GM23248 (cell line): ENCODE measurements around the gene IGSF21. TPM values are rescaled to one million over a fixed set of nuclear protein-coding genes. Genes with fewer than 3 reads are reported as not detected.

Experiments used
- DNase-seq: peaks from one replicate; pipeline ENCODE4 v3.0.0-alpha.2; 2015
- H2AFZ ChIP-seq: fragments of 200-600 bp; sonication (generic); 2 replicates; pipeline ENCODE4 v1.6.1; 2016; ENCODE audit warnings: antibody characterized with exemption
- H3F3A ChIP-seq: fragments of 200-600 bp; sonication (generic); 2 replicates; pipeline ENCODE4 v1.6.1; 2016; ENCODE audit warnings: mild to moderate bottlenecking, antibody characterized with exemption, mixed run types; ENCODE audit not compliant: insufficient read depth
- H3K27ac ChIP-seq: fragments of 200-600 bp; sonication (generic); 2 replicates; pipeline ENCODE4 v1.5.1; 2016; ENCODE audit warnings: mild to moderate bottlenecking
- H3K27me3 ChIP-seq: fragments of 200-600 bp; sonication (generic); replicated peaks from 2 replicates; pipeline ENCODE4 v1.6.1; 2016; ENCODE audit warnings: mild to moderate bottlenecking; ENCODE audit not compliant: insufficient read depth
- H3K36me3 ChIP-seq: fragments of 200-600 bp; sonication (generic); 2 replicates; pipeline ENCODE4 v1.6.1; 2016; ENCODE audit warnings: low read depth, mild to moderate bottlenecking
- H3K4me1 ChIP-seq: fragments of 200-600 bp; sonication (generic); 2 replicates; pipeline ENCODE4 v1.6.1; 2016; ENCODE audit warnings: mild to moderate bottlenecking; ENCODE audit not compliant: insufficient read depth
- H3K4me2 ChIP-seq: fragments of 200-600 bp; sonication (generic); one replicate; pipeline ENCODE4 v1.6.1; 2016; ENCODE audit warnings: mild to moderate bottlenecking; ENCODE audit not compliant: unreplicated experiment
- H3K4me3 ChIP-seq: fragments of 200-600 bp; sonication (generic); 2 replicates; pipeline ENCODE4 v1.5.1; 2016; ENCODE audit warnings: mild to moderate bottlenecking
- H3K79me2 ChIP-seq: fragments of 200-600 bp; sonication (generic); 2 replicates; pipeline ENCODE4 v1.6.1; 2016; ENCODE audit warnings: mild to moderate bottlenecking; ENCODE audit not compliant: insufficient read depth
- H3K9ac ChIP-seq: fragments of 200-600 bp; sonication (generic); 2 replicates; pipeline ENCODE4 v1.6.1; 2016; ENCODE audit warnings: mild to moderate bottlenecking
- H3K9me2 ChIP-seq: fragments of 200-600 bp; sonication (generic); 2 replicates; pipeline ENCODE4 v1.6.1; 2016; ENCODE audit warnings: mixed run types, mild to moderate bottlenecking, moderate library complexity; ENCODE audit not compliant: insufficient read depth
- H3K9me3 ChIP-seq: fragments of 200-600 bp; sonication (generic); one replicate; pipeline ENCODE4 v1.6.1; 2017; ENCODE audit warnings: low read depth
- H4K20me1 ChIP-seq: fragments of 200-600 bp; sonication (generic); 2 replicates; pipeline ENCODE4 v1.6.0; 2016; ENCODE audit not compliant: insufficient read depth
- EZH2 ChIP-seq: fragments of 200-600 bp; sonication (generic); IDR thresholded peaks from 2 replicates; pipeline ENCODE4 v1.6.1; 2018; ENCODE audit warnings: antibody characterized with exemption, mild to moderate bottlenecking; ENCODE audit not compliant: insufficient read depth, poor library complexity, severe bottlenecking
- EZH2phosphoT487 ChIP-seq: fragments of 200-600 bp; sonication (generic); IDR thresholded peaks from 2 replicates; pipeline ENCODE4 v1.6.1; 2018; ENCODE audit warnings: antibody characterized with exemption, moderate library complexity, mild to moderate bottlenecking, low read depth; ENCODE audit not compliant: insufficient read depth
- WGBS, 2 experiments: methylation state at CpG; one replicate each; pipeline ENCODE4 v1.1.6; 2015 to 2017; ENCODE audit warnings: low lambda C conversion rate in 2 of 2, low coverage in 1 of 2; ENCODE audit errors: missing lambda C conversion rate in 2 of 2; 5-methylcytosine and 5-hydroxymethylcytosine counted together
- in situ Hi-C: fragments of 300-500 bp; cut with MboI; formaldehyde crosslinking; loops from 2 replicates; pipeline ENCODE4 v1.15.0; 2020
- polyA plus RNA-seq: library from polyadenylated mRNA; unstranded; fragments of >200 nt; fragmentation: Nextera tagmentation; extraction: Ambion mirVana; gene quantifications from 2 replicates; pipeline ENCODE4 v1.2.1, GENCODE V29; 2016
- total RNA-seq: library from RNA; depleted of rRNA; stranded (reverse); fragments of >200 nt; shearing (Covaris generic); gene quantifications from 2 replicates; pipeline ENCODE4 v1.2.3, GENCODE V29; 2014

IGSF21 gene
- total and polyA plus RNA-seq, 2 experiments from 2014 or later = not detected

- H3K4me2 ChIP-seq = no peak overlapping the region
- H3K36me3 ChIP-seq = no peaks in the 10 kb centered on the region
- in situ Hi-C loops = no loop called here
- H3F3A ChIP-seq = no peaks in the 10 kb centered on the region
- no peak overlapping the region for H2AFZ ChIP-seq
- no peaks in the 10 kb centered on the region for H4K20me1 ChIP-seq
- H3K79me2 ChIP-seq = no peaks in the 10 kb centered on the region
- H3K9me2 ChIP-seq = no peaks in the 10 kb centered on the region
- H3K4me3 ChIP-seq = no peak overlapping the region
- TF ChIP-seq EZH2 (no peak), EZH2phosphoT487 (no peak)
- no peak overlapping the region for H3K9ac ChIP-seq
- no peaks in the 10 kb centered on the region for H3K4me1 ChIP-seq
- no peak overlapping the region for H3K27ac ChIP-seq
- WGBS, 2 experiments = 33 to 42% methylated on average over 11 of the region's 11 CpGs
- no peak for DNase-seq
- H3K9me3 ChIP-seq = no peaks in the 10 kb centered on the region
- no peaks in the 10 kb centered on the region; the same call in none of the 2 replicates for H3K27me3 ChIP-seq
Measured at GRCh38 chr1:18284805-18285537, 177.4 kb downstream of the IGSF21 start.

- DNase-seq = no peak
- Histone ChIP-seq H3K9ac (no peak overlapping the region), H2AFZ (no peak overlapping the region), H3K27me3 (no peaks in the 10 kb centered on the region; the same call in none of the 2 replicates), H3K4me1 (no peaks in the 10 kb centered on the region), H3K9me3 (no peaks in the 10 kb centered on the region), H3K4me2 (no peak overlapping the region), H3F3A (no peaks in the 10 kb centered on the region), H3K4me3 (no peak overlapping the region), H3K36me3 (no peaks in the 10 kb centered on the region), H3K79me2 (no peaks in the 10 kb centered on the region), H4K20me1 (no peaks in the 10 kb centered on the region), H3K9me2 (no peaks in the 10 kb centered on the region), H3K27ac (no peak overlapping the region)
- in situ Hi-C loops = no loop called here
- no peak for TF ChIP-seq EZH2phosphoT487
- no peak for TF ChIP-seq EZH2
- 54 to 66% methylated on average over 7 of the region's 7 CpGs for WGBS, 2 experiments
Measured at GRCh38 chr1:18285538-18285924, 177.9 kb downstream of the IGSF21 start.

DNA sequence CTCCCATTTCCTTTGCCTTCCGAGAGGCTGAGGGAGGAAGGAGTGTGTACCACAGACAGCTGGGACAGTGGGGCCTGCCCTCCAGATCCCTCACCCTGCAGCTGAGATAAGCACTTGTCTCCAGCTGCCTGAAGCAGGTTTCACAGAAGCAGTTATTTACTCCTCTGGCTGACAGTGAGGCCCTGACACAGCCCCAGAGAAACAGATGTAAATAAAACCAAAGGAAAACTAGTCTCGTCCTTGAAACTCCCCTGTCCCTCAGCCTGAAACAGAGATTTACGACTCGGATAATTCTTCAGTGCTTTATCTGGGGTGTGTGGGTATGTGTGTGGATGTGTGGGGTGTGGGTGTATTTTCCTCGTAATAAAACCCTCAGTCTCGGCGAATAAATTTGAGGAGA, 181.1 kb downstream of the IGSF21 start:
- no peak for DNase-seq
- Histone ChIP-seq H3K4me3 (no peak overlapping the region), H3K9ac (no peak overlapping the region), H3K4me2 (no peak overlapping the region), H3K4me1 (no peaks in the 10 kb centered on the region), H3K9me2 (no peaks in the 10 kb centered on the region), H3F3A (no peaks in the 10 kb centered on the region), H3K79me2 (no peaks in the 10 kb centered on the region), H4K20me1 (no peaks in the 10 kb centered on the region), H2AFZ (no peak overlapping the region), H3K27me3 (peaks cover 6% of the 10 kb centered on the region), H3K36me3 (no peaks in the 10 kb centered on the region), H3K27ac (no peak overlapping the region), H3K9me3 (no peaks in the 10 kb centered on the region)
- 25 to 29% methylated on average over 7 of the region's 7 CpGs for WGBS, 2 experiments
- in situ Hi-C loops = no loop called here
- TF ChIP-seq EZH2phosphoT487 (no peak), EZH2 (no peak)

DNA sequence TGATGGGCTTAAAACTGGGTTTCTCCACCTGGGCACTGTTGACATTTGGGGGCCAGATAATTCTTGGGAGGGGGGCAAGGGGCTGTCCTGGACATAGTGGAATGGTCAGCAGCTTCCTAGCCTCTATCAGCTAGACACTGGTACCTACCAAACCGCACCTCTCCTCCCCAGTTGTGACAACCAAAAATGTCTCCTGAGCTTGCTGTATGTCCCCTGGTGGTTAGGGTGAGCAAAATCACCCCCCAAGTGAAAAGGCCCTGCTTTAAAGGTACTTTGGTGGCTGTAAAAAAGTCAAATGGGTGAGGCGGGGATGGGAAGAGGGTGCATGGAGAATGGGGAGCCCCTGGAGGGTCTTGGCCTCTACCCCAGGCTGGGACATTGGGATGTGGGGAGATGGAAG, 182.0 kb downstream of the IGSF21 start:
- Histone ChIP-seq H3K4me1 (no peaks in the 10 kb centered on the region), H3K4me3 (no peak overlapping the region), H3K36me3 (no peaks in the 10 kb centered on the region), H3K9ac (no peak overlapping the region), H4K20me1 (no peaks in the 10 kb centered on the region), H3K9me2 (no peaks in the 10 kb centered on the region), H3K9me3 (no peaks in the 10 kb centered on the region), H3K27ac (no peak overlapping the region), H3K27me3 (peaks cover 10% of the 10 kb centered on the region), H3K4me2 (no peak overlapping the region), H3F3A (no peaks in the 10 kb centered on the region), H2AFZ (no peak overlapping the region), H3K79me2 (no peaks in the 10 kb centered on the region)
- no peak for TF ChIP-seq EZH2phosphoT487
- TF ChIP-seq EZH2 = no peak
- DNase-seq = no peak
- 34 to 44% methylated on average over 2 of the region's 2 CpGs for WGBS, 2 experiments
- in situ Hi-C loops = no loop called here
